ENCODE results near the gene GMPPA. TPM values are rescaled to one million over a fixed set of nuclear protein-coding genes. Genes with fewer than 3 reads are reported as not detected.

GMPPA gene
- total RNA-seq, 1 donor from 2014 or later = 30.2 TPM

- Mint-ChIP-seq H3K4me1 (ENCODE audit: unreplicated experiment) (peaks cover 2% of the 10 kb centered on the region), H3K36me3 (ENCODE audit: low read depth, unreplicated experiment) (no peaks in the 10 kb centered on the region), H3K27me3 (ENCODE audit: unreplicated experiment) (peaks cover 12% of the 10 kb centered on the region), H3K27ac (ENCODE audit: unreplicated experiment) (no peak overlapping the region), H3K9me3 (ENCODE audit: unreplicated experiment) (no peaks in the 10 kb centered on the region), H3K4me3 (ENCODE audit: unreplicated experiment) (no peak overlapping the region)
- no peak for TF ChIP-seq CTCF (IDR thresholded peaks at IDR 0.05; ENCODE audit: unreplicated experiment)
- no peak for DNase-seq (ENCODE audit: low spot score)
These were observed 23.4 kb upstream of the GMPPA start for GRCh38 chr2:219475278-219475677.

GRCh38 chr2:219475697-219476651 is 22.7 kb upstream of the GMPPA start:
- H3K9me3 Mint-ChIP-seq (ENCODE audit: unreplicated experiment) = no peaks in the 10 kb centered on the region
- H3K27ac Mint-ChIP-seq (ENCODE audit: unreplicated experiment) = no peak overlapping the region
- peak; percentile 78 for TF ChIP-seq CTCF (IDR thresholded peaks at IDR 0.05; ENCODE audit: unreplicated experiment)
- peak overlapping the region; percentile 26 for H3K4me3 Mint-ChIP-seq (ENCODE audit: unreplicated experiment)
- H3K4me1 Mint-ChIP-seq (ENCODE audit: unreplicated experiment) = peaks cover 2% of the 10 kb centered on the region
- H3K36me3 Mint-ChIP-seq (ENCODE audit: low read depth, unreplicated experiment) = no peaks in the 10 kb centered on the region
- H3K27me3 Mint-ChIP-seq (ENCODE audit: unreplicated experiment) = peaks cover 11% of the 10 kb centered on the region
- DNase-seq (ENCODE audit: low spot score) = peak; percentile 87

GRCh38 chr2:219476652-219477151 is 22.0 kb upstream of the GMPPA start:
- Mint-ChIP-seq H3K36me3 (ENCODE audit: low read depth, unreplicated experiment) (no peaks in the 10 kb centered on the region), H3K9me3 (ENCODE audit: unreplicated experiment) (no peaks in the 10 kb centered on the region), H3K4me1 (ENCODE audit: unreplicated experiment) (peaks cover 2% of the 10 kb centered on the region), H3K27ac (ENCODE audit: unreplicated experiment) (no peak overlapping the region), H3K4me3 (ENCODE audit: unreplicated experiment) (peak overlapping the region; percentile 26), H3K27me3 (ENCODE audit: unreplicated experiment) (peaks cover 10% of the 10 kb centered on the region)
- DNase-seq (ENCODE audit: low spot score) = peak; percentile 64
- TF ChIP-seq CTCF (IDR thresholded peaks at IDR 0.05; ENCODE audit: unreplicated experiment) = no peak

- Mint-ChIP-seq H3K4me3 (ENCODE audit: unreplicated experiment) (no peak overlapping the region), H3K27ac (ENCODE audit: unreplicated experiment) (no peak overlapping the region), H3K4me1 (ENCODE audit: unreplicated experiment) (peaks cover 2% of the 10 kb centered on the region), H3K9me3 (ENCODE audit: unreplicated experiment) (no peaks in the 10 kb centered on the region), H3K36me3 (ENCODE audit: low read depth, unreplicated experiment) (no peaks in the 10 kb centered on the region), H3K27me3 (ENCODE audit: unreplicated experiment) (peaks cover 12% of the 10 kb centered on the region)
- TF ChIP-seq CTCF (IDR thresholded peaks at IDR 0.05; ENCODE audit: unreplicated experiment) = no peak
- no peak for DNase-seq (ENCODE audit: low spot score)
These were observed 21.5 kb upstream of the GMPPA start for GRCh38 chr2:219477179-219477578.

GRCh38 chr2:219477815-219478214 is 20.9 kb upstream of the GMPPA start:
- Mint-ChIP-seq H3K36me3 (ENCODE audit: low read depth, unreplicated experiment) (no peaks in the 10 kb centered on the region), H3K9me3 (ENCODE audit: unreplicated experiment) (no peaks in the 10 kb centered on the region), H3K4me3 (ENCODE audit: unreplicated experiment) (no peak overlapping the region), H3K27me3 (ENCODE audit: unreplicated experiment) (peaks cover 16% of the 10 kb centered on the region), H3K27ac (ENCODE audit: unreplicated experiment) (no peak overlapping the region), H3K4me1 (ENCODE audit: unreplicated experiment) (peaks cover 2% of the 10 kb centered on the region)
- DNase-seq (ENCODE audit: low spot score) = no peak
- no peak for TF ChIP-seq CTCF (IDR thresholded peaks at IDR 0.05; ENCODE audit: unreplicated experiment)
